Activated T-helper 2 cell treated with anti-CD3 and anti-CD28 coated beads, Interferon-gamma antibody, Interleukin-2, Interleukin-4, amounts not matched to agents 10 μg/mL and 5 μg/mL and 100 μg/mL, durations not matched to agents 14 hours and 24 hours and 36 hours (primary cell): Measurements from ENCODE around the gene NTM. TPM values are rescaled to one million over a fixed set of nuclear protein-coding genes. Genes with fewer than 3 reads are reported as not detected.

ENCODE experiments used
- DNase-seq: peaks from one replicate; pipeline ENCODE4 v3.0.0; 2021; ENCODE audit warnings: low spot score
- H3K27ac Mint-ChIP-seq: one replicate; pipeline ENCODE4 v1.8.0; 2021; ENCODE audit warnings: mixed read lengths
- H3K27me3 Mint-ChIP-seq: one replicate; pipeline ENCODE4 v1.8.0; 2021; ENCODE audit warnings: low read depth, mixed read lengths
- H3K36me3 Mint-ChIP-seq: one replicate; pipeline ENCODE4 v1.8.0; 2021; ENCODE audit warnings: low read depth, mixed read lengths
- H3K4me1 Mint-ChIP-seq: one replicate; pipeline ENCODE4 v1.8.0; 2021; ENCODE audit warnings: low read depth, mixed read lengths
- H3K4me3 Mint-ChIP-seq: one replicate; pipeline ENCODE4 v1.8.0; 2021; ENCODE audit warnings: low read depth, mild to moderate bottlenecking, moderate library complexity, mixed read lengths
- H3K9me3 Mint-ChIP-seq: one replicate; pipeline ENCODE4 v1.8.0; 2021; ENCODE audit warnings: mixed read lengths
- intact Hi-C: fragments of 100-400 bp; cut with micrococcal nuclease; formaldehyde crosslinking; loops from one replicate; pipeline ENCODE4 v1.15.1; 2023
- total RNA-seq: library from RNA; stranded (reverse); gene quantifications from 2 replicates; pipeline ENCODE4 v1.2.3, GENCODE V29; 2022

NTM gene
- total RNA-seq, 1 donor from 2014 or later: not detected

- peaks cover 6% of the 10 kb centered on the region for H3K9me3 Mint-ChIP-seq
Measured at GRCh38 chr11:132022733-132023478, 652.5 kb downstream of the NTM start.

GRCh38 chr11:132024587-132025295, 654.3 kb downstream of the NTM start:
- no peak for DNase-seq
- Mint-ChIP-seq H3K4me1 (no peaks in the 10 kb centered on the region), H3K4me3 (no peak overlapping the region), H3K27me3 (no peaks in the 10 kb centered on the region), H3K9me3 (peaks cover 3% of the 10 kb centered on the region), H3K27ac (no peak overlapping the region), H3K36me3 (no peaks in the 10 kb centered on the region)
- intact Hi-C loops: loop anchor here (5.0 kb wide), 1 partner anchor 277 kb away; no protein-coding TSS in a partner anchor

More at GRCh38 chr11:132022733-132023478, 652.5 kb downstream of the NTM start:
- intact Hi-C loops: no loop called here
- Mint-ChIP-seq H3K27me3 (no peaks in the 10 kb centered on the region), H3K4me1 (no peaks in the 10 kb centered on the region), H3K36me3 (no peaks in the 10 kb centered on the region), H3K27ac (no peak overlapping the region), H3K4me3 (no peak overlapping the region)
- DNase-seq: no peak

GRCh38 chr11:132026746-132027145, 656.3 kb downstream of the NTM start:
- H3K27ac Mint-ChIP-seq: no peak overlapping the region
- no peak overlapping the region for H3K4me3 Mint-ChIP-seq
- intact Hi-C loops: loop anchor here (5.0 kb wide), 1 partner anchor 279 kb away; no protein-coding TSS in a partner anchor
- H3K36me3 Mint-ChIP-seq: no peaks in the 10 kb centered on the region
- H3K9me3 Mint-ChIP-seq: peaks cover 3% of the 10 kb centered on the region
- H3K4me1 Mint-ChIP-seq: no peaks in the 10 kb centered on the region
- no peaks in the 10 kb centered on the region for H3K27me3 Mint-ChIP-seq
- DNase-seq: no peak

- no peaks in the 10 kb centered on the region for H3K4me1 Mint-ChIP-seq
Measured at GRCh38 chr11:132028380-132029240, 658.2 kb downstream of the NTM start.

GRCh38 chr11:132030896-132031295, 660.5 kb downstream of the NTM start:
- DNase-seq: no peak
- intact Hi-C loops: no loop called here
- no peak overlapping the region for H3K27ac Mint-ChIP-seq
- H3K4me3 Mint-ChIP-seq: no peak overlapping the region
- H3K9me3 Mint-ChIP-seq: no peaks in the 10 kb centered on the region
- H3K36me3 Mint-ChIP-seq: no peaks in the 10 kb centered on the region
- no peaks in the 10 kb centered on the region for H3K4me1 Mint-ChIP-seq
- no peaks in the 10 kb centered on the region for H3K27me3 Mint-ChIP-seq

More at GRCh38 chr11:132028380-132029240, 658.2 kb downstream of the NTM start:
- Mint-ChIP-seq H3K27ac (no peak overlapping the region), H3K4me3 (no peak overlapping the region), H3K36me3 (no peaks in the 10 kb centered on the region), H3K27me3 (no peaks in the 10 kb centered on the region), H3K9me3 (no peaks in the 10 kb centered on the region)
- DNase-seq: no peak
- intact Hi-C loops: loop anchor here (5.0 kb wide), 1 partner anchor 281 kb away; no protein-coding TSS in a partner anchor

- H3K27me3 Mint-ChIP-seq: no peaks in the 10 kb centered on the region
- H3K4me3 Mint-ChIP-seq: no peak overlapping the region
- no peaks in the 10 kb centered on the region for H3K4me1 Mint-ChIP-seq
- intact Hi-C loops: no loop called here
- DNase-seq: no peak
- H3K9me3 Mint-ChIP-seq: no peaks in the 10 kb centered on the region
- H3K27ac Mint-ChIP-seq: no peak overlapping the region
- H3K36me3 Mint-ChIP-seq: no peaks in the 10 kb centered on the region
Measured at GRCh38 chr11:132032555-132032954, 662.1 kb downstream of the NTM start.

- no peak overlapping the region for H3K27ac Mint-ChIP-seq
- intact Hi-C loops: no loop called here
- DNase-seq: no peak
- no peaks in the 10 kb centered on the region for H3K4me1 Mint-ChIP-seq
- no peaks in the 10 kb centered on the region for H3K27me3 Mint-ChIP-seq
- no peak overlapping the region for H3K4me3 Mint-ChIP-seq
- no peaks in the 10 kb centered on the region for H3K36me3 Mint-ChIP-seq
- no peaks in the 10 kb centered on the region for H3K9me3 Mint-ChIP-seq
Measured at GRCh38 chr11:132033051-132033450, 662.6 kb downstream of the NTM start.

GRCh38 chr11:132035228-132035627, 664.8 kb downstream of the NTM start:
- Mint-ChIP-seq H3K9me3 (no peaks in the 10 kb centered on the region), H3K27ac (no peak overlapping the region)
- DNase-seq: no peak

GRCh38 chr11:132035766-132036165, 665.4 kb downstream of the NTM start:
- H3K4me1 Mint-ChIP-seq: no peaks in the 10 kb centered on the region
- intact Hi-C loops: no loop called here
- H3K36me3 Mint-ChIP-seq: no peaks in the 10 kb centered on the region
- no peaks in the 10 kb centered on the region for H3K9me3 Mint-ChIP-seq
- H3K27me3 Mint-ChIP-seq: no peaks in the 10 kb centered on the region
- no peak overlapping the region for H3K4me3 Mint-ChIP-seq
- DNase-seq: no peak
- no peak overlapping the region for H3K27ac Mint-ChIP-seq

More at GRCh38 chr11:132035228-132035627, 664.8 kb downstream of the NTM start:
- intact Hi-C loops: no loop called here
- H3K27me3 Mint-ChIP-seq: no peaks in the 10 kb centered on the region
- H3K36me3 Mint-ChIP-seq: no peaks in the 10 kb centered on the region
- H3K4me1 Mint-ChIP-seq: no peaks in the 10 kb centered on the region
- H3K4me3 Mint-ChIP-seq: no peak overlapping the region

GRCh38 chr11:132036220-132036619, 665.8 kb downstream of the NTM start:
- Mint-ChIP-seq H3K36me3 (no peaks in the 10 kb centered on the region), H3K27me3 (no peaks in the 10 kb centered on the region), H3K27ac (no peak overlapping the region), H3K4me1 (no peaks in the 10 kb centered on the region), H3K9me3 (no peaks in the 10 kb centered on the region), H3K4me3 (no peak overlapping the region)
- DNase-seq: no peak
- intact Hi-C loops: no loop called here

- no peaks in the 10 kb centered on the region for H3K27me3 Mint-ChIP-seq
- no peak overlapping the region for H3K4me3 Mint-ChIP-seq
- H3K9me3 Mint-ChIP-seq: no peaks in the 10 kb centered on the region
- H3K36me3 Mint-ChIP-seq: no peaks in the 10 kb centered on the region
- no peaks in the 10 kb centered on the region for H3K4me1 Mint-ChIP-seq
- DNase-seq: no peak
- intact Hi-C loops: no loop called here
- no peak overlapping the region for H3K27ac Mint-ChIP-seq
Measured at GRCh38 chr11:132036746-132037466, 666.5 kb downstream of the NTM start.

GRCh38 chr11:132037467-132037862, 667.0 kb downstream of the NTM start:
- H3K27ac Mint-ChIP-seq: no peak overlapping the region
- no peak for DNase-seq
- no peaks in the 10 kb centered on the region for H3K27me3 Mint-ChIP-seq
- H3K4me1 Mint-ChIP-seq: no peaks in the 10 kb centered on the region
- no peak overlapping the region for H3K4me3 Mint-ChIP-seq
- no peaks in the 10 kb centered on the region for H3K9me3 Mint-ChIP-seq
- intact Hi-C loops: no loop called here
- no peaks in the 10 kb centered on the region for H3K36me3 Mint-ChIP-seq
